A549 (cell line): ENCODE measurements around the gene SRRM2. TPM values are rescaled to one million over a fixed set of nuclear protein-coding genes. Genes with fewer than 3 reads are reported as not detected.

ENCODE experiments used
- ATAC-seq, 2 experiments: fragments of 200-7000 bp in 1 of 2; fragments of >200 bp in 1 of 2; cut with Nextera tagmentation in 1 of 2; cut with Tn5 transposase in 1 of 2; 3 replicates each; pipeline versions ENCODE4 v1.8.0 to v1.9.1; 2018 to 2020; ENCODE audit warnings: mild to moderate bottlenecking in 1 of 2, moderate library complexity in 1 of 2
- CTCF ChIA-PET: fragments of 300-600 bp; sonication (Branson Sonifier 250); formaldehyde crosslinking; extraction: SDS; loops from one replicate; lab custom pipeline; 2021; ENCODE audit warnings: antibody characterized with exemption, inconsistent platforms; lab: Yijun Ruan, JAX
- POLR2A ChIA-PET: fragments of 350-600 bp; formaldehyde crosslinking; extraction: SDS; loops from one replicate; lab custom pipeline; 2021; ENCODE audit warnings: antibody characterized with exemption, inconsistent platforms; lab: Yijun Ruan, JAX
- DNase-seq, 2 experiments: peaks; one replicate each; pipeline versions ENCODE4 v3.0.0 to v3.0.0-alpha.2; 2011 to 2016; ENCODE audit warnings: low read depth in 1 of 2, low spot score in 1 of 2
- FAIRE-seq: peaks from 2 replicates; lab custom pipeline; 2011; peaks lifted over from hg19 to GRCh38; lab: Jason Lieb, UNC
- H3K27ac ChIP-seq, 2 experiments: fragments of >200 bp; sonication (Bioruptor Twin); formaldehyde crosslinking; 3 replicates each; pipeline ENCODE4 v1.5.1; 2016 to 2017
- H3K4me1 ChIP-seq: fragments of >200 bp; sonication (Bioruptor Twin); formaldehyde crosslinking; 3 replicates; pipeline ENCODE4 v1.6.1; 2016
- H3K4me2 ChIP-seq: fragments of >200 bp; sonication (Bioruptor Twin); formaldehyde crosslinking; 3 replicates; pipeline ENCODE4 v1.6.1; 2016
- H3K4me3 ChIP-seq: fragments of >200 bp; sonication (Bioruptor Twin); formaldehyde crosslinking; 3 replicates; pipeline ENCODE4 v1.5.1; 2016
- H3K9me3 ChIP-seq: fragments of >200 bp; sonication (Bioruptor Twin); formaldehyde crosslinking; 3 replicates; pipeline ENCODE4 v1.6.1; 2016
- ATOH8 ChIP-seq: fragments of 250-450 bp; sonication (Bioruptor Pico); IDR thresholded peaks from 2 replicates; pipeline ENCODE4 v1.5.0; 2020; ENCODE audit warnings: low read depth, mild to moderate bottlenecking, moderate library complexity
- CBX8 ChIP-seq: fragments of 200-600 bp; sonication (generic); IDR thresholded peaks from 2 replicates; pipeline ENCODE4 v1.6.1; 2016
- CHD2 ChIP-seq: fragments of 150-350 bp; IDR thresholded peaks from 2 replicates; pipeline ENCODE4 v1.6.1; 2014; ENCODE audit warnings: low read length; ENCODE audit not compliant: partially characterized antibody
- CTCF ChIP-seq: fragments of >200 bp; sonication (Bioruptor Twin); formaldehyde crosslinking; IDR thresholded peaks from 3 replicates; pipeline ENCODE4 v1.5.1; 2016
- EHF ChIP-seq: fragments of 250-450 bp; sonication (Bioruptor Pico); IDR thresholded peaks from 2 replicates; pipeline ENCODE4 v1.5.0; 2020; ENCODE audit warnings: mild to moderate bottlenecking
- EP300 ChIP-seq, 2 experiments: fragments of >200 bp; sonication (Bioruptor Twin); formaldehyde crosslinking; IDR thresholded peaks; 2 replicates in 1 of 2; 3 replicates in 1 of 2; pipeline ENCODE4 v1.6.1; 2016 to 2017
- HOXB13 ChIP-seq: fragments of 250-450 bp; sonication (Bioruptor Pico); IDR thresholded peaks from 2 replicates; pipeline ENCODE4 v1.5.0; 2020; ENCODE audit warnings: low read depth, mild to moderate bottlenecking, moderate library complexity
- HOXB5 ChIP-seq: fragments of 250-450 bp; sonication (Bioruptor Pico); IDR thresholded peaks from 2 replicates; pipeline ENCODE4 v1.5.0; 2020; ENCODE audit warnings: mild to moderate bottlenecking, moderate library complexity
- KDM1A ChIP-seq: fragments of 200-600 bp; sonication (generic); IDR thresholded peaks from 2 replicates; pipeline ENCODE4 v1.6.1; 2016; ENCODE audit warnings: low read depth, mild to moderate bottlenecking
- MAFK ChIP-seq: fragments of 450-650 bp; IDR thresholded peaks from 2 replicates; pipeline ENCODE4 v1.6.1; 2014; ENCODE audit not compliant: partially characterized antibody
- NR3C1 ChIP-seq: fragments of >200 bp; sonication (Bioruptor Twin); formaldehyde crosslinking; IDR thresholded peaks from 3 replicates; pipeline ENCODE4 v1.6.1; 2017
- PBX3 ChIP-seq: IDR thresholded peaks from 2 replicates; pipeline ENCODE4 v1.6.1; 2012
- POLR2A ChIP-seq: IDR thresholded peaks from 2 replicates; pipeline ENCODE4 v1.6.1; 2012; ENCODE audit warnings: mild to moderate bottlenecking, low read length
- RAD21 ChIP-seq, 2 experiments: fragments of >200 bp in 1 of 2; sonication (Bioruptor Twin) in 1 of 2; formaldehyde crosslinking in 1 of 2; IDR thresholded peaks in 1 of 2; conservative IDR thresholded peaks in 1 of 2; 2 replicates in 1 of 2; 3 replicates in 1 of 2; pipeline ENCODE4 v1.6.1; 2012 to 2018; ENCODE audit warnings: inconsistent platforms in 1 of 2
- RCOR1 ChIP-seq: fragments of 150-350 bp; IDR thresholded peaks from 2 replicates; pipeline ENCODE4 v1.6.1; 2014; ENCODE audit warnings: antibody characterized with exemption, low read length, low read depth
- REST ChIP-seq: fragments of 200-600 bp; sonication (generic); IDR thresholded peaks from 2 replicates; pipeline ENCODE4 v1.6.1; 2016; ENCODE audit warnings: antibody characterized with exemption, mild to moderate bottlenecking, moderate library complexity
- RFX5 ChIP-seq: fragments of 450-650 bp; IDR thresholded peaks from 2 replicates; pipeline ENCODE4 v1.7.1; 2014; ENCODE audit warnings: antibody characterized with exemption, mild to moderate bottlenecking, moderate library complexity
- RNF2 ChIP-seq: fragments of 200-600 bp; sonication (generic); IDR thresholded peaks from 2 replicates; pipeline ENCODE4 v1.6.1; 2016; ENCODE audit warnings: low read depth, mild to moderate bottlenecking, antibody characterized with exemption, moderate library complexity, borderline replicate concordance
- SMC3 ChIP-seq: fragments of >200 bp; sonication (Bioruptor Twin); formaldehyde crosslinking; IDR thresholded peaks from 3 replicates; pipeline ENCODE4 v1.6.1; 2018; ENCODE audit warnings: inconsistent platforms
- ZFP36 ChIP-seq: fragments of 450-650 bp; IDR thresholded peaks from 2 replicates; pipeline ENCODE4 v1.6.1; 2014; ENCODE audit warnings: borderline replicate concordance; ENCODE audit not compliant: partially characterized antibody
- whole genome bisulfite sequencing: methylation state at CpG from one replicate; pipeline ENCODE4 v1.1.6; 2017; ENCODE audit errors: missing lambda C conversion rate; 5-methylcytosine and 5-hydroxymethylcytosine counted together
- polyA plus RNA-seq, 4 experiments: library from polyadenylated mRNA; depleted of rRNA in 3 of 4; stranded (reverse); fragments of >200 nt; fragmentation: RNase III in 1 of 4; extraction: RNeasy Plus Mini Kit Qiagen cat#74134 plus additional on column Dnase treatment in 1 of 4; gene quantifications; 2 replicates in 3 of 4; 3 replicates in 1 of 4; pipeline ENCODE4 v1.2.3, GENCODE V29; 2011 to 2017

SRRM2 gene
- polyA plus RNA-seq, 2 of the 4 experiments (the other 2 are of a cell fraction): 167 to 512 TPM

GRCh38 chr16:2717383-2718263 is 34.8 kb upstream of the SRRM2 start:
- ATAC-seq (no peak), DNase-seq (no peak), FAIRE-seq (no peak)
- H3K9me3 ChIP-seq: no peaks in the 10 kb centered on the region
- 84% methylated on average over 21 of the region's 21 CpGs for WGBS
- CTCF ChIA-PET: interaction anchor here (0.7 to 1.7 kb wide), 5 partner anchors 9 to 151 kb away, joined by 3 to 5 read pairs (median 3); no protein-coding TSS in a partner anchor
- POLR2A ChIA-PET: interaction anchor here (1.0 kb wide), 1 partner anchor 35 kb away, joined by 4 read pairs; the partner anchor contains the start of gene KCTD5
- no peak overlapping the region for H3K27ac ChIP-seq
- TF ChIP-seq EP300 (IDR thresholded peaks at IDR 0.05): no peak
- TF ChIP-seq SMC3: no peak
- TF ChIP-seq CHD2: no peak
- TF ChIP-seq REST: no peak
- no peak for TF ChIP-seq KDM1A
- no peak for TF ChIP-seq RNF2
- TF ChIP-seq HOXB5 (CRISPR knock-in tag): no peak
- TF ChIP-seq CTCF: no peak
- no peak for TF ChIP-seq CBX8
- TF ChIP-seq RCOR1: no peak
- no peak for TF ChIP-seq EHF (CRISPR knock-in tag)
- no peak for TF ChIP-seq RFX5
- TF ChIP-seq POLR2A: no peak
- TF ChIP-seq PBX3: no peak
- no peak for TF ChIP-seq MAFK
- no peak for TF ChIP-seq ZFP36
- TF ChIP-seq NR3C1: no peak
- no peak for TF ChIP-seq RAD21 (conservative IDR thresholded peaks at IDR 0.05 in 1 of 2, IDR thresholded peaks at IDR 0.05 in 1 of 2)
- TF ChIP-seq HOXB13 (CRISPR knock-in tag): no peak
- TF ChIP-seq ATOH8: no peak
- H3K4me1 ChIP-seq: peaks cover 20% of the 10 kb centered on the region; the same call in 2 of the 3 replicates
- H3K4me2 ChIP-seq: no peak overlapping the region
- H3K4me3 ChIP-seq: no peak overlapping the region
